ENCODE data around the gene GRAMD1A. TPM values are rescaled to one million over a fixed set of nuclear protein-coding genes. Genes with fewer than 3 reads are reported as not detected.

Gene GRAMD1A
- total and polyA plus RNA-seq, 9 of the 15 experiments (the other 6 are each of a cell fraction or from before 2014, with no cell fraction given): 1.4 to 63.8 (median 38.5) TPM

DNA sequence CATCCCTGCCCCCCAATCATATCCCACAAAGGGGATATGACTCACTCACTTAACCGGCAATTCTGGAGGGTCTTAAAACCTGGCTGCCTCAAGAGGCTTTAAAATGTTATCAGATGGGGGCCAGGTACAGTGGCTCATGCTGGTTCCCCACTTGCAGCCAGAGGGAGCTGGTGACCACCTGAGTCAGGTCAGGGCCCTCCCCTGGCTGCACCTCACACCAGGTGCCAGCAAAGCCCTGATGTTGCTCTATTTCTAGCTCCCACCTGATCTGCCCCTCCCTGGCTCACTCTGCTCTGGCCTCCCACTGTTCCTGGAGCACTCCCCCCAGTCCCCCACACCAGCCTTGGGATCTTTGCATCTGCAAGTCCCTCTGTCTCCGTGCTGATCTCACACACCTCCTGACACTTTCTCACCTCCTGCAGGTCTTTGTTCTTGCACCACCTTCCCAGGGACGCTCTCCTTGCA lies 55.6 kb downstream of the GRAMD1A start:
- TF ChIP-seq RBM15 (IDR thresholded peaks at IDR 0.05; ENCODE audit: insufficient read depth, low read length) (no peak), HDAC1 (IDR thresholded peaks at IDR 0.05) (no peak), PHF8 (IDR thresholded peaks at IDR 0.05; ENCODE audit: borderline replicate concordance, low read length) (no peak), NRF1 (conservative IDR thresholded peaks at IDR 0.05 in 1 of 2, IDR thresholded peaks at IDR 0.05 in 1 of 2) (no peak), GATA2 (CRISPR knock-in tag; IDR thresholded peaks at IDR 0.05) (peak; percentile 42; the same call in 1 of the 2 replicates), LEF1 (IDR thresholded peaks at IDR 0.05) (no peak), RAD21 (CRISPR knock-in tag; conservative IDR thresholded peaks at IDR 0.05 in 1 of 2, IDR thresholded peaks at IDR 0.05 in 1 of 2) (peak in 1 of 2 experiments; percentile 54; a peak in 2 of 4 replicates), U2AF2 (optimal IDR thresholded peaks at IDR 0.05; ENCODE audit: low read depth, low read length) (no peak)
- TF ChIP-seq, protein P1, sequence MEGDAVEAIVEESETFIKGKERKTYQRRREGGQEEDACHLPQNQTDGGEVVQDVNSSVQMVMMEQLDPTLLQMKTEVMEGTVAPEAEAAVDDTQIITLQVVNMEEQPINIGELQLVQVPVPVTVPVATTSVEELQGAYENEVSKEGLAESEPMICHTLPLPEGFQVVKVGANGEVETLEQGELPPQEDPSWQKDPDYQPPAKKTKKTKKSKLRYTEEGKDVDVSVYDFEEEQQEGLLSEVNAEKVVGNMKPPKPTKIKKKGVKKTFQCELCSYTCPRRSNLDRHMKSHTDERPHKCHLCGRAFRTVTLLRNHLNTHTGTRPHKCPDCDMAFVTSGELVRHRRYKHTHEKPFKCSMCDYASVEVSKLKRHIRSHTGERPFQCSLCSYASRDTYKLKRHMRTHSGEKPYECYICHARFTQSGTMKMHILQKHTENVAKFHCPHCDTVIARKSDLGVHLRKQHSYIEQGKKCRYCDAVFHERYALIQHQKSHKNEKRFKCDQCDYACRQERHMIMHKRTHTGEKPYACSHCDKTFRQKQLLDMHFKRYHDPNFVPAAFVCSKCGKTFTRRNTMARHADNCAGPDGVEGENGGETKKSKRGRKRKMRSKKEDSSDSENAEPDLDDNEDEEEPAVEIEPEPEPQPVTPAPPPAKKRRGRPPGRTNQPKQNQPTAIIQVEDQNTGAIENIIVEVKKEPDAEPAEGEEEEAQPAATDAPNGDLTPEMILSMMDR (IDR thresholded peaks at IDR 0.05 in 2 of 3, conservative IDR thresholded peaks at IDR 0.05 in 1 of 3; ENCODE audit: insufficient read depth in 2 of 3, low read depth in 1 of 3, low read length in 3 of 3): peak; percentile 66 to 75 (median 70)
- TF ChIP-seq, protein P2, sequence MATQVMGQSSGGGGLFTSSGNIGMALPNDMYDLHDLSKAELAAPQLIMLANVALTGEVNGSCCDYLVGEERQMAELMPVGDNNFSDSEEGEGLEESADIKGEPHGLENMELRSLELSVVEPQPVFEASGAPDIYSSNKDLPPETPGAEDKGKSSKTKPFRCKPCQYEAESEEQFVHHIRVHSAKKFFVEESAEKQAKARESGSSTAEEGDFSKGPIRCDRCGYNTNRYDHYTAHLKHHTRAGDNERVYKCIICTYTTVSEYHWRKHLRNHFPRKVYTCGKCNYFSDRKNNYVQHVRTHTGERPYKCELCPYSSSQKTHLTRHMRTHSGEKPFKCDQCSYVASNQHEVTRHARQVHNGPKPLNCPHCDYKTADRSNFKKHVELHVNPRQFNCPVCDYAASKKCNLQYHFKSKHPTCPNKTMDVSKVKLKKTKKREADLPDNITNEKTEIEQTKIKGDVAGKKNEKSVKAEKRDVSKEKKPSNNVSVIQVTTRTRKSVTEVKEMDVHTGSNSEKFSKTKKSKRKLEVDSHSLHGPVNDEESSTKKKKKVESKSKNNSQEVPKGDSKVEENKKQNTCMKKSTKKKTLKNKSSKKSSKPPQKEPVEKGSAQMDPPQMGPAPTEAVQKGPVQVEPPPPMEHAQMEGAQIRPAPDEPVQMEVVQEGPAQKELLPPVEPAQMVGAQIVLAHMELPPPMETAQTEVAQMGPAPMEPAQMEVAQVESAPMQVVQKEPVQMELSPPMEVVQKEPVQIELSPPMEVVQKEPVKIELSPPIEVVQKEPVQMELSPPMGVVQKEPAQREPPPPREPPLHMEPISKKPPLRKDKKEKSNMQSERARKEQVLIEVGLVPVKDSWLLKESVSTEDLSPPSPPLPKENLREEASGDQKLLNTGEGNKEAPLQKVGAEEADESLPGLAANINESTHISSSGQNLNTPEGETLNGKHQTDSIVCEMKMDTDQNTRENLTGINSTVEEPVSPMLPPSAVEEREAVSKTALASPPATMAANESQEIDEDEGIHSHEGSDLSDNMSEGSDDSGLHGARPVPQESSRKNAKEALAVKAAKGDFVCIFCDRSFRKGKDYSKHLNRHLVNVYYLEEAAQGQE (IDR thresholded peaks at IDR 0.05; ENCODE audit: borderline replicate concordance): peak; percentile 40; the same call in 1 of the 2 replicates
- TF ChIP-seq, protein P2 (CRISPR knock-in tag; IDR thresholded peaks at IDR 0.05; ENCODE audit: low read depth): no peak
- Histone ChIP-seq H3K4me2 (ENCODE audit: insufficient read depth, low read length) (no peak overlapping the region), H3K36me3 (ENCODE audit: control insufficient read depth, insufficient read depth, low read length) (no peaks in the 10 kb centered on the region), H3K9me3 (replicated peaks; ENCODE audit: control insufficient read depth, insufficient read depth, low read depth, low read length) (no peaks in the 10 kb centered on the region), H3K9me1 (ENCODE audit: control insufficient read depth, insufficient read depth, low read length) (no peaks in the 10 kb centered on the region), H3K27me3 (ENCODE audit: control insufficient read depth in 2 of 2, insufficient read depth in 2 of 2, low read length in 2 of 2) (peaks cover 2 to 19% of the 10 kb centered on the region in 2 experiments; a peak in 2 of 5 replicates), H3K4me1 (replicated peaks in 1 of 2; ENCODE audit: control insufficient read depth in 2 of 2, insufficient read depth in 2 of 2, low read length in 2 of 2) (peaks cover 0 to 14% of the 10 kb centered on the region in 2 experiments; a peak in 2 of 5 replicates), H3K79me2 (ENCODE audit: control insufficient read depth, insufficient read depth, low read length) (no peaks in the 10 kb centered on the region), H3K4me3 (no peak overlapping the region), H3K9ac (ENCODE audit: insufficient read depth in 1 of 2, low read depth in 2 of 2, low read length in 2 of 2) (no peak overlapping the region), H4K20me1 (replicated peaks; ENCODE audit: control insufficient read depth, insufficient read depth, low read length) (no peaks in the 10 kb centered on the region), H2AFZ (ENCODE audit: low read depth, low read length) (no peak overlapping the region), H3K27ac (ENCODE audit: extremely low read depth, low read depth, low read length) (no peak overlapping the region)
- WGBS (ENCODE audit: insufficient coverage, low coverage, missing lambda C conversion rate): 0% methylated on average over 2 of the region's 3 CpGs
- ChIA-PET CTCF (ENCODE audit: low intra/inter-chr PET ratio) (no interaction called here), POLR2A (interaction anchor here (1.4 kb wide), 1 partner anchor 9 kb away, joined by 6 read pairs; no protein-coding TSS in a partner anchor)
- in situ Hi-C loops (cut with MboI): no loop called here
- intact Hi-C loops (cut with micrococcal nuclease): no loop called here
- no TSS peak for BruUV-seq (replicated peaks)
- peak; percentile 71 for FAIRE-seq
- peak; percentile 94 for ATAC-seq
- DNase-seq (ENCODE audit: extremely low read depth in 1 of 4, low spot score in 3 of 4): peak in 3 of 4 experiments; percentile 42 to 56 (median 46)
